Amniotic epithelial cell (primary cell): ENCODE measurements around the gene PALS2.
A peak's percentile ranks its signal among the peaks of the same experiment; 100 is the strongest.

Experiments used
- DNase-seq: peaks from one replicate; pipeline ENCODE4 v3.0.0-alpha.2; 2010; ENCODE audit warnings: low read depth

PALS2 gene

DNA sequence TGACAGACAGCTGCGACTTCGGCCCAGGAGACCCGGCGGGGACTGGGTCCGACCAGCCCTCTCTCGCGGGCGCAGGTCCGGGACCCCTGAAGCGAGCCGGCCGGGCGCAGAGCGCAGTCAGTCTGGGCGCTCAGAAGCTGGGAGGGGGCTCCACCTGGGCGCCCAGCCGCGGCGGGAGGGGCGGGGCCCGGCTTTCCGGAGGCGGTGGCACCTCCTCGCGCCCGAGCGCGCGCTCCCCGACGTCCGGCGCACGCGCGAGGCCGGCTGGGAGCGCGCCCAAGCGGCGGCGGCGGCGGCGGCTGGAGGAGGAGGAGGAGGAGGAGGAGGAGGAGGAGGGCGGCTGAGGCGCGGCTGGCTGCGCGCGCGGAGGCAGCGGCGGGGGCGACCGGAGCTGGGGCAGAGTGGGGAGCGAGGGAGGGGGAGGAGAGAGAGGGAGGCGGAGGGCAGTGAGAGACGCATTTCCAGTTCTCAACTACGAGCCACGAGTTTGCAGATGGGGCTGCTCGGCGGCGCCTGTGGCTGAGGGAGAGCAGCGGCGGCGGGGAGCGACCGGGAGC lies at the start of gene PALS2:
TSS of gene PALS2 (plus strand) at position 456 of the 557 bp plus-strand sequence. CDS start 50,216 bp downstream, outside the sequence.
- peak; percentile 75 for DNase-seq

DNA sequence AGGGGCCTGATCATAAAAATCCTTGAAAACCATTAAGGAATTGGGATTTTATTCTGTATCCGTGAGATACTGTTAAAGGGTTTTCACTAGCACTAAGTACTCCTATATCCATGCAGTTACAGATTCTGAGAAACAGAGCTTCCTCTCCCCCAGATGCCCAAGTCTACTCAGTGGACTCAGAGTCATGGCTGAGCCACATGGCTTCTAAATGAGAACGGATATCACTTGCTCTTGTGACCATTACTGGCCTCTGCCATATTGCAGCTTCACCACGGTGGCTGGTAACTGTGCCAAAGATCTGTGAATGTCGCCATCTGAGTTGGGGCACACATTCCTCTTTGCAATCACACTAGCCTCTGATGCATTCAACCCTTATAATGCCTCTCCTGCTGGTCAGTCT lies 42.0 kb upstream of the PALS2 start:
- no peak for DNase-seq

- DNase-seq, result no peak
Measured at GRCh38 chr7:24536682-24537081, 36.6 kb upstream of the PALS2 start.

- DNase-seq, result no peak
Measured at GRCh38 chr7:24540956-24541355, 32.3 kb upstream of the PALS2 start.

GRCh38 chr7:24545215-24545614 lies 28.0 kb upstream of the PALS2 start:
- no peak for DNase-seq

GRCh38 chr7:24548390-24548789 lies 24.9 kb upstream of the PALS2 start:
- no peak for DNase-seq

- no peak for DNase-seq
Measured at GRCh38 chr7:24549991-24550390, 23.3 kb upstream of the PALS2 start.

GRCh38 chr7:24555184-24555583 lies 18.1 kb upstream of the PALS2 start:
- no peak for DNase-seq

DNA sequence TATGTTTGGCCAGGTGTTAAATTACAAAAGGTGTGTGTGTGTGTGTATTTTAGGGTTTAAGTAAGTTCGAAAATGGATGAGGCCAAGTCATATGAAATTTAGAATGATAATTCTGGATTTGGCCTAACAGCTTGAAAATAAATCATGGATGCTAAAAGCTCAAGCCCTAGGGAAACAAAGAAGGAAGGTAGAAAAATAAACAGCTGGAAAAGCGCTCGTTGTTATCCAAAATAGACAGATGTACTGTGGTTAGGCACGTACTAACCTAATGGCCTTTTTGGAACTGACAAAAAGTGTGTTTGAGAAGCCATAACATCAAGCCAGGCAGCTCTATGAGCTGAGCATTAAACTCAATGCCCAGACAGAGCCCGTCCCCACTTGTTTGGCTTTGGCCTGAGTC lies 17.5 kb upstream of the PALS2 start:
- DNase-seq, result no peak

DNA sequence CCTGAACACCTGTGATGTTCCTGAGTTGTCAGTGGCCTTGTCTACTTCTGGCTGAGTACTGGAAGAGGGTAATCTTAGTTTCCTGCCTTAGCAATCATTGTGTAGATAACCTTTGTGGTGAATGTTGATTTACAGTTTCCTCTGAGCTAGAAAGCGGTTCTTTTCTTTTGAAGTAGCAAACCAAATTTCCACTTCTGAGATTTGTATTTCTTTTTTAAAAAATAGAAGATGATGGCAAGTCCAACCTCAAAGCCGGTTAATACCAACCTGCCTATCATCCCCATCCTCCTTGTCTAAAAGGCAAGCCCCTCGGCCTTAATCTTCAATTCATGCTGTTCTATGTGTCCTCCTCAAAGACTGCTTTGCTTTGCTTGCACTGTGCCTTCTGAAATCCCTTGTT lies 12.5 kb upstream of the PALS2 start:
- no peak for DNase-seq

GRCh38 chr7:24566274-24566673 lies 7.0 kb upstream of the PALS2 start:
- no peak for DNase-seq

- no peak for DNase-seq
Measured at GRCh38 chr7:24570983-24571382, 2.3 kb upstream of the PALS2 start.

GRCh38 chr7:24572016-24572392 lies 1.2 kb upstream of the PALS2 start:
- DNase-seq, result no peak

- DNase-seq, result peak; percentile 44
Measured at GRCh38 chr7:24572393-24572996, 757 bp upstream of the PALS2 start.

GRCh38 chr7:24573554-24574338 lies 494 bp downstream of the PALS2 start:
- DNase-seq, result peak; percentile 56

GRCh38 chr7:24574386-24574785 lies 1.1 kb downstream of the PALS2 start:
- DNase-seq, result peak; percentile 34

GRCh38 chr7:24574950-24575349 lies 1.7 kb downstream of the PALS2 start:
- no peak for DNase-seq

DNA sequence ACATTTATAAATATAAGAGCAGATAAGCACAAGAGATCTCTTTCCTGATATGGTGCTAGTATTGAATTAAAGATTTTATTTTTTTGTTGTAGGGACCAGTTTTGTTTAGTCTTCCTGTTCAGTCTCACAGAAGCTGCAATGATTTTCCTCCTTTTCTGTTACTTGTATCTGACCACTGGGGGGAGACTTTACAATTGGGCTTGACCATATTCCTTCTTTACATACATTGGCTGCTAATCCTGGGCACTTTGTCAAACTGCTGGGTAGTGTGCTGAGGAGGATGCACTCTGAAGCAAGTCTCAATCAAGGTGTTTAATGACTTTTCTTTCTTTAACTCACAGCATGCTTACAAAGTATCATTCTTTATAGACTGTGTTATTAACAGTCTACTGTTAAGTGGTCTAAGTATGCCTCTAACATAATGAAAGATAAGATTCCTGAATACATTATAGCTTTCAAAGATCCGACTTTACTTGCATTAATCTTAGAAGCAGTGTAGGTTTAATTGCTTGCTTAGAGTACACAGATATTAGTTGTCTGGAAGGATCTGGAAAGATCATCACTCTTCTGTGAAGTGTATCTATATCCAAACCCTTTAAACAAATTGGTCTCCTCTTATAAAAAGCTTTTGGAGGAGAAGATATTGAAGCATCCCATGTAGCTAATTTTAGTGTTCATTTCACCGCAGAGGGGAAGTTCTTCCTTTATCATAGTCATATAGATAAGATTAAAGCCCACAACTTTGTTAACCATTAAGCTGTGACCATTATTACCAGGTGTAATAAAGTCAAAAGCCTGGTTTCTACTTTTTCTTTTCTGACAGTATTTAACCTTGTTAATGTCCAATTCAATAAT lies 3.1 kb downstream of the PALS2 start:
- peak; percentile 72 for DNase-seq

- no peak for DNase-seq
Measured at GRCh38 chr7:24578052-24578451, 4.8 kb downstream of the PALS2 start.

GRCh38 chr7:24580283-24580946 lies 7.2 kb downstream of the PALS2 start:
- DNase-seq, result peak; percentile 84

- no peak for DNase-seq
Measured at GRCh38 chr7:24582166-24582565, 8.9 kb downstream of the PALS2 start.

DNA sequence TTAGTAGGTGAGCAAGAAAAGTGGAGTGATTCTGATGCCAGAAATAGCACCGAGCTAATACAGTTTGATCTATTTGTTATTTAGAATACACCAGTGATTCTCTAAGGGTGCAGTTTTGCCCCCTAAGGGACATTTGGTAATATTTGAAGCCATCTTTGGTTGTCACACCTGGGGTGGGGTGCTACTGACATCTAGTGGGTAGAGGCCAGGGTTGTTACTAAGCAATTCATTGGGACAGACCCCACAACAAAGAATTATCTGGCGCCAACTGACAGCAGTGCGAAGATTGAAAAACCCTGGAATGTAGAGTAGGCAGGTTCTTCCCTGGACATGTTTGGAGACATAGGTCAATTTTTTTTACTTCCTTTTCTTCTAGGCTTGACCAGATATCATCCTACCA lies 14.6 kb downstream of the PALS2 start:
- no peak for DNase-seq
